Jurkat, Clone E6-1 (cell line): Measurements from ENCODE around the gene CCZ1. TPM values are rescaled to one million over a fixed set of nuclear protein-coding genes. Genes with fewer than 3 reads are reported as not detected.
"Not testable (repeated sequence)": the region's sequence is repeated elsewhere in the genome, so short reads cannot be mapped to it uniquely, and the experiment has no call there.

Experiments used
- DNase-seq: peaks from one replicate; pipeline ENCODE4 v3.0.0-alpha.2; 2011; ENCODE audit warnings: low read depth, low spot score
- H3K4me3 ChIP-seq: 2 replicates; pipeline ENCODE4 v1.5.1; 2011; ENCODE audit warnings: mild to moderate bottlenecking, low read length, control low read depth, moderate library complexity
- polyA plus RNA-seq: library from polyadenylated mRNA; unstranded; fragments of >200 nt; gene quantifications from one replicate; pipeline ENCODE4 v1.2.1, GENCODE V29; 2012; ENCODE audit warnings: missing spikeins; ENCODE audit not compliant: insufficient read length, insufficient read depth

The CCZ1 gene
- polyA plus RNA-seq = 130 TPM

DNA sequence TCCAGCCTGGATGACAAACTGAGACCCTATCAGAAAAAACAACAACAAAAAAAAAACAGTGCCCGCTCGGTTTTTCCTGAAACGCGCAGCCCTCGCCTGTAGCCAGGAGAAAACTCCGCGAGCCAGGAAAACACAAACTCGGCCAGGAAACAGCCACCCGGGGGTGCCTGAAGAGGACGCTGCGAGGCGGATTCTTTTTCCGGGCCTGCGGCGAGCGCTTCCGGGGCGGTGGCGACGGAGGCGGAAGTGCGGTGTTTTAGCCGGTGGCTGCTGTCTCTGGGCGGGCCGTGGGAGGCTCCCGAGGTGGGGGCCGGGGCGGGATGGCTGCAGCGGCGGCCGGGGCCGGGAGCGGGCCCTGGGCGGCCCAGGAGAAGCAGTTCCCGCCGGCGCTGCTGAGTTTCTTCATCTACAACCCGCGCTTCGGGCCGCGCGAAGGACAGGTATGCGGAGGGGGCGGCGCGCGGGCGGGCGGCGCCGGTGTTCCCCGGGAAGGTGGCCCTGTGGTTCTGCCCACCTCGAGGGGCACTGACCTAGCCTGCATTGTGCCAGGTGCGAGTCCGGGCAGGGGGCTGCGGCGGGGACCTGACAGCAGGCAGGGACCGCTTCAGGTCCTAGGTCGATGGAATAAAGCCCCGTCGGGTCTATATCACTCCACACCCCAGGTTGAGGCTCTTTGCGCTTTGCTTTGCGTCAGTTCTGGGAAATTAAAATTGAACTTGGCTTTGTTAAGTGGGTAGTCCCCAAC lies at the start of gene CCZ1:
TSS of gene CCZ1 (plus strand) at position 254 of the 745 bp plus-strand sequence. CDS start at position 321, 67 bp downstream.
- peak within 1 kb of the TSS; percentile 44 for H3K4me3 ChIP-seq
- DNase-seq = peak; percentile 46

DNA sequence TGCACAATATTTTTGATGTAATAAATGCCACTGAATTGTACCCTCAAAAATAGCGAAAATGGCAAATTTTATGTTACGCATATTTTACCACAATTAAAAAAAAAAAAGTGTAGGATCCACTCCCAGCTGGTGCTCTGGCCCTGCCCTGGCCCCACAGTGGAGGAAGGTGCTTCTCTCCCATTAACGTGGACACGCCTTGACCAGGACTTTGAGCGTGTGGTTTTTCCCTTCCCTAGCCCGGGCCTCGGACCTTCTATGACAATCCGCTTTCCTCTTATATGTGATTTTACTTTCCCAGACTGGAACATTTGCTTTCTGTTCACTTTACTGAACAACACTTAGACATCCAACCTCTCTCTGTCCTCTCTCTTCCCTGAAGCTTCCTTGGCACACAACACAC lies 47.6 kb upstream of the CCZ1 start:
- DNase-seq = no peak
- H3K4me3 ChIP-seq = no peak overlapping the region

DNA sequence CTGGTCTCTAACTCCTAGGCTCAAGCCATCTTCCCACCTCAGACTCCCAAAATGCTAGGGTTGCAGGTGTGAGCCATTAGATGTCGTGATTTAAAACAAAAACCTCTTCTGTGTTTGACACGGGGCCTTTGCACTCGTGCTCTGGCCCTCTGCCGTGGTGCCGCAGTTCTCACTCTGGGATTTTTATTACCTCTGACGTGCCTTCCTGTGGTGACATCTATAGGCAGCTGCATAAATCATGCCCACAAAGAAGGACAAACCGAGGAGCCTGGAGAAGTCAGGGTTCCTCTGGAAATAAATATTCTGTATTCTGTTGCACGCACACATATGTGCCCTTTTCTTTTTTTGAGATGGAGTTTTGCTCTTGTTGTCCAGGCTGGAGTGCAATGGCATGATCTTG lies 43.8 kb upstream of the CCZ1 start:
- DNase-seq = no peak
- no peak overlapping the region for H3K4me3 ChIP-seq

DNA sequence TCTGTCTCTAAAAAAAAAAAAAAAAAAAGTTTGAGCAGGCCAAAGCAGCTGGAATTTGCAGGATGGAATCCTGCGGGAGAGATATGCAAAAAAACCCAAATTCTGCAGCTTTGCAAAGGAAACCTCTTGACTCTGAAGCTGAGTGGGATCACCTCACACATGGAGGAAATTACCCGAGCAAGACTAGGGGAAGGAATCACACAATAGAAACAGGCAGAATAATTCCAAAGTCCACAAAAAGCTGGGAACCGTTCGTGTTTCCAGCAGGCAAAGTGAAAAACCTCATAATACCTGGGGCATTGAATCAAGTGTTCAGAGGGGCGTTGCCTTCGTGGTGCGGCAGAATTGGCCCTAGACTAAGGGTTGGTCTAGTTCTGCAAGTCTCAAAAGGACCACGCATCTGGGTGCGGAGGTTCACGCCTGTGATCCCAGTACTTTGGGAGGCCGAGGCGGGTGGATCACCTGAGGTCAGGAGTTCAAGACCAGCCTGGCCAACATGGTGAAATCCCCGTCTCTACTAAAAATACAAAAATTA lies 41.4 kb upstream of the CCZ1 start:
- not testable (repeated sequence) for DNase-seq, H3K4me3 ChIP-seq

DNA sequence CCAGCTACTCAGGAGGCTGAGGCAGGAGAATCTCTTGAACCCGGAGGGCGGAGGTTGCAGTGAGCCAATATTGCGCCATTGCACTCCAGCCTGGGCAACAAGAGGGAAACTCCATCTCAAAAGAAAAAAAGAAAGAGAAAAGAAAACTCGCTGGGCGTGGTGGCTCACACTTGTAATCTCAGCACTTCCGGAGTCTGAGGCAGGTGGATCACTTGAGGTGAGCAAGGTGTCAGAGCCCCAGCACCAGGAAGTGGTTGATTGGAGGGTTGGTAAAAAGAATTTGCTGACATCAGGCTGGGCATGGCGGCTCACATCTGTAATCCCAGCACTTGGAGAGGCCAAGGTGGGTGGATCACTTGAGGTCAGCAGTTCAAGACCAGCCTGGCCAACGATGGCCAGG lies 40.0 kb upstream of the CCZ1 start:
- not testable (repeated sequence) for H3K4me3 ChIP-seq
- peak; percentile 20 for DNase-seq

DNA sequence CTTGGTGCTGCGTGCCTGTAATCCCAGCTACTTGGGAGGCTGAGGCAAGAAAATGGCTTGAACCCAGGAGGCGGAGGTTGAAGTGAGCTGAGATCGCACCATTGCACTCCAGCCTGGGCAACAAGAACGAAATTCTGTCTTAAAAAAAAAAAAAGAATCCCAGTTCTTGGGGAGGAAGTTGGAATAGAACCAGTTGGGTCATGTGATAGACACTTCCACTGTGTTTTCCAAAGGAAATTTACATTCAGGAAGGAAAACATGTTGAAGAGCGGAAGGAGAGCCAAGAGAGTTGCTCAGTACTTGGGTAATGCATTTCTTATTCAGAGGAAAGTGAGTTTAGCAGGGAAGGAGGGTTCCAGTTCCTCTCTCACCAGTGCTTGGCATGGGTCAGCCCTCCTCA lies 37.3 kb upstream of the CCZ1 start:
- H3K4me3 ChIP-seq, DNase-seq: not testable (repeated sequence)

DNA sequence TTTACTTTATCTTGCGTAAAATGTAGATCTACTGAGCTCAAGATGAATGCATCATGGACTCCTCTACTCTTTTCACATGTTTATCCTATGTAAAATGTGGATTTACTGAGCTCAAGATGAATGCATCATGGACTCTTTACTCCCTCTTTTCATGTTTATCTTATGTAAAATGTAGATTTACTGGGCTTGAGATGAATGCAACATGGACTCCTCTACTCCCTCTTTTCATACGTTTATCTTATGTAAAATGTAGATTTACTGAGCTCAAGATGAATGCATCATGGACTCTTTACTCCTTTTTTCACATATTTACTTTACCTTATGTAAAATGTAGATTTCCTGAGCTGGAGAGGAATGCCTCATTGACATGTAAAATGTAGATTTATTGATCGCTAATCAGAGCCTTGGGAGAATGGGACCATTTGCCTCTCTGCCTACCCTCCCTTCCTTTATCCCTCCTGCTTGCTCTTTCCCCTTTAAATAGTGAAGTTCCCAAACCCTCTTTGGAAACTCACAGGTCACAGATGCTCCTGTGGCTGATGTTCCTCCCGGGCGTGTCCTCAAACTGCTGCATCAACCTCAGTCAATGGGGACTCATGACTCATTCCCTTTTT lies 35.7 kb upstream of the CCZ1 start:
- H3K4me3 ChIP-seq, DNase-seq: not testable (repeated sequence)

DNA sequence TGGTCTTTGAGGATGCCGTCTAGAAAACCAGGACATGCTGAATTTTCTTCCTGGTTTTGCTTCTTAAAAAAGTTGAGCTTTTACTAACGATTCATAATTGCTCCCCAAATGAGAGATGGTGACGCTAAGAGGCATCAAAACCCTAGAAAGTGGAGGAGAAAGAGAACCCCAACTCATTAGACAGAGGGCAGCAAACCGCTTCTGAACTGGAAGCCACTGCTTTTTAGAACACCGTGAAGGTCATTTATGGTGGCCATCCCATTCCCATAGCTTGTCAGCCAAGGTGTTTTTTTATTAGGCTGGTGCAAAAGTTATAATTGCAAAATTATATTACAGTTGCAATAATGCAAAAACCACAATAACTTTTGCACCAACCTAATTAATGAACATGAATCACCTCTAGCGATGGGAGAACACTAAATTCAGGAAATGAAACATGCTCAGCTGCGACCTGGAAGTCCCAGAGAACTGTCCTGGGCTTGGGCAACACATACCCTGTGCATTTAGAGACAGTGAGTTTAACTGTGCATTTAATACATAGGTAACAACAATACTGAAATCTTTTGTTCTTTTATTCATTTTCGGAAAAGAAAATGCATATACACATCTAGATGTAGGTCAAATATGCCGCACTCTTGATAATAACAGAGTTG lies 33.1 kb upstream of the CCZ1 start:
- not testable (repeated sequence) for H3K4me3 ChIP-seq, DNase-seq

DNA sequence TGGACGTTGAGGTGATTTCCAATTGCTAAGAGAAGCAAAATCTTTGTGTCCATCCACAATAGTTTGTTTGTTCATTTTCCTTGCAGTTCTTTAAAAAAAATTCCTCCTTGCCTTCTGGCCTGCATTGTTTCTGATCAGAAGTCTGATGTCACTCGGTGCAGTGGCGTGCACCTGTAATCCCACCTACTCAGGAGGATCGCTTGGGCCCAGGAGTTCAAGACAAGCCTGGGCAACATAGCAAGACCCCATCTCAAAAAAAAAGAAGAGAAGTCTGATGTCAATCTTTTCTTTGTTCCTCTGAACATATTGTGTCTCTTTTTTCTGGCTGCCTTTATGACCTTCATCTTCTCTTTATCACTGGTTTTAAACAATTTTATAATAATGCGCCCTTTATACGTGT lies 31.5 kb upstream of the CCZ1 start:
- DNase-seq = no peak
- no peak overlapping the region for H3K4me3 ChIP-seq

DNA sequence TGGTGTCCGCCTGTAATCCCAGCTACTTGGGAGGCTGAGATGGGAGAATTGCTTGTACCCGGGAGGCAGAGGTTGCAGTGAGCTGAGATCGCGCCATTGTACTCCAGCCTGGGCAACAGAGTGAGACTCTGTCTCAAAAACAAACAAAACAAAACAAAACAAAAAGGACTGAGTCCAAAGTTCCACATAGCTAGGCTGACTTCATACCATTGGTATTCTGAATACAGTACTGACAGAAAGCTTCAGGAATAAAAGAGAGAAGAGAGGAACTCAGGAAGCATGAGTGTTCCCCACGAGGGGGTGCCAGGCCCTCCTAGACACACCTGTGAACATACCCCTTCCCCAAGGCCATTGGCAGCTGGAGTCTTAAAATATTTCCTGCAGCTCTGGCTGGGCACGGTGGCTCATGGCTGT lies 29.6 kb upstream of the CCZ1 start:
- DNase-seq = not testable (repeated sequence)

DNA sequence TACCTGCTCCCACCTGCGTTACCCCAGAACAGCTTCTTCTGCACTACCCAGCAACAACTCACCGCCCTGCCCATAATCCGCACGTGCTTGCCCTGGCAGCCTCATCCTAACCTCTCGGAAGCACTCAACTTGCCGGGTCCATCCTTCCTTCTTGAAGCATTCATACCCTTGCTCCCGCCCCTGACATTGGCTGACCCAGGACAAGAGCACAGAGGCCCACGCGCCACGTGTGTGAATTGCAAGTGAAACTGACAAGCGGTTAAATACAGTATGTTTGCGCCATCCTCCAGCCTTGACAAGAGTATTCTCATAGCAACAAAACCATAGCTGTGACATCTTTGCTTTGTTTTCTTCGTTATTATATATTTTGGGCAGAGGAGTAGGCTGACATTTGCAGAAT lies 28.8 kb upstream of the CCZ1 start:
- H3K4me3 ChIP-seq = no peak overlapping the region
- no peak for DNase-seq

More for the DNA sequence above, 29.6 kb upstream of the CCZ1 start:
- H3K4me3 ChIP-seq = not testable (repeated sequence)

DNA sequence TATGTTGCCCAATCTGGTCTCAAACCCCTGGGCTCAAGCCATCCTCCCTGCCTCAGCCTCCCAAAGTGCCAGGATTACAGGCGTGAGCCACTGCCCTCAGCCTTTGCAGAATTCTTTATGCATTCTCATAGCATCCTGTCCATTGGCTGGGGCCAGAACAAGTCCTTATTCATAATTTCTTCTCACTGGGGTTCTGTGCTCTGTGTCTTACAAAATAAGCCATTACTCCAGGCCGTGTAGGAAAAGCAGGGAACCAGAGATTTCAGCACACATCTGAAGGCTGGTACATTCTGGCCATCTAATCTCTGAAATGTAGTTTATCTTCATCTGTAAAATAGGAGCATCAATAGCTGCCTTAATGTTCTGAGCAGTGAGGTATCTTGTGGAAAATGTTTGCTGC lies 28.2 kb upstream of the CCZ1 start:
- no peak for DNase-seq
- H3K4me3 ChIP-seq = no peak overlapping the region

DNA sequence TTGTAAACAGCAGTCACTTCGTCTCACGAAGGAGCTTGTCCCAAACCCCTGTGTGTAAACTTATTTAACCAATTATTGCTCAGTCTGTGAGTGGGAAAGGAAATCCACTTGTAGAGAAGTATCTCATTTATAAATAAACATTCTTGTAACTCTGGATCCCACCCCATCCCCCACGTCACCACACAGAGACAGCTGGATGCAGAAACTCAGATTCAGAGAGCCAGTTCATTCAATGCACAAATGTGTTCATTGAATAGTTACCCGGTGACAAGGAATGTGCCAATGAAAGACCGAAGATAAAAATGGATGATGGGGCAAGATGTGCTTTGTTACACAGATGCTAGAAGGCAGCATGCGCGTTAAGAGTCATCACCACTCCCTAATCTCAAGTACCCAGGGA lies 26.2 kb upstream of the CCZ1 start:
- no peak for DNase-seq
- no peak overlapping the region for H3K4me3 ChIP-seq

DNA sequence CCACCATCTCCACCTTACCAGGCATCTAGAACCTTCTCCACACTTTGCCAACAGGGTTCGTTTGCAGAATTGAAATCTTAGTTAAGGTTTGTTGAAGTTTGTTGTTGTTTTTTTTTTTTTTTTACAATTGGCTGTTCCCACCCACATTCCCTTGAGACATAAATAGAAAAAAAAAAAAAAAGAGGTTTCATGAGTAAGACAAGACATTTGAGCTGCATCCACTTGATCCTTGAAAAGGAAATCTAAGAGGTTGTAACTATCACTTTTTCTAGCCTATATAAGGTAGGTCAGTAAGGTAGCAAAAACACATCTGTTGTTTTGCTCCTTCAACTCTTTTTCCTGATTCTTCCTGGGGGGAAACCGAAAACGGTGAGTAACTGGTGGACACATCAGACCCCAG lies 18.9 kb upstream of the CCZ1 start:
- not testable (repeated sequence) for H3K4me3 ChIP-seq, DNase-seq

DNA sequence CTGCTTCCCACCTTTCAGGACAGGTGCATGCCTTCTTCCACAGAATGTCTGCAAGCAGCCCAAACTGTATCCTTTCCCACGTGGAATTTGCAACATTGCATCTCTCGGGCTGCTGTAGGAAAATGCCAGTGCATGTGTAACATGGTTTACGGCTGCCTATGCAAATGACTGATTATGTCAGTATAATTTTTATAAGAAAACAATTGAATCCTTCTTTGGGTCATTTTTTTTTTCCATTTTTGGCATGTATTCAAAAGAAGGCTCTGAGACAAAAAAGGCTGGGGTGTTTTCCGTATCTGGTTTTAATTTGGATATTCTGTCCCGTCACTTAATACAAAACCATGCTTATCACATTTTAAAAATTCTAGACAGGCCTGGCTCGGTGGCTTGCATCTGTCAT lies 18.4 kb upstream of the CCZ1 start:
- H3K4me3 ChIP-seq, DNase-seq: not testable (repeated sequence)

DNA sequence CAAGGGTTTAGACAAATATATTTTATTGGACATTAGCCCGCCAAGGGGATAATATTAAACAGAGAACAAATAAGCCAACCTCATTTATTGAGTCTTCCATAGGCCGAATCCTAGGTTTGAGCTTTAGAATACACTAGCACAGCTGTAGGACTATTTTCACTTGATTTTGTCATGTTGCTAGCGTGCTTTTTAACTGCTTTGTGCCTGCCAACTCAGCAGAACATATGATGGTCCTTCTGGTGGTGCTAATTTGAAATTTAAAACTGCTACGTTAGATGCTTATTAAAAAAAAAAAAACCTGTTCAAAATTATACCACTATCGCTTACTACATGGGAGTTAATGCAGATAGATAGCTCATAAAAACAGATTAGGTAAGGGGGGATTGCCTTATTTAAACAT lies 14.1 kb upstream of the CCZ1 start:
- DNase-seq = not testable (repeated sequence)

DNA sequence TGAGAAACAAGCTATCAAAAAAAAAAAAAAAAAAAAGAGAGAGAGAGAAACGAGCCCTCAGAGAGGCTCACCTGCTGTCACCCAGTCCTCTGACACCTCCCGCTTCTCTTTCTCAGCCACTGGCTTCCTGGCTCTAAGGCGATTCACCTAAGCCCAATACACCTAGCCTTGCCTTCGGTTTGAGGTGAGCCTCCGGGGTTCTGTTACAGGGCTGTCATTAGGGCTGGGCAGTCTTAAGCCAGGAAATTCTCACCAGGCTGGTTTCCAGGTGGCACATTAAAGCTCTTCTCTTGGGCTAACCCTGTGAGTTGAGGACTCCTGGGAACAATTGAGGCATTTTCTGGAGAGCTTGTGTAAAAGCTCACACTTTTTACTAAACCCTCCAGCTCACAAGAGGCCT lies 10.5 kb upstream of the CCZ1 start:
- DNase-seq, H3K4me3 ChIP-seq: not testable (repeated sequence)

More for the DNA sequence above, 14.1 kb upstream of the CCZ1 start:
- not testable (repeated sequence) for H3K4me3 ChIP-seq

DNA sequence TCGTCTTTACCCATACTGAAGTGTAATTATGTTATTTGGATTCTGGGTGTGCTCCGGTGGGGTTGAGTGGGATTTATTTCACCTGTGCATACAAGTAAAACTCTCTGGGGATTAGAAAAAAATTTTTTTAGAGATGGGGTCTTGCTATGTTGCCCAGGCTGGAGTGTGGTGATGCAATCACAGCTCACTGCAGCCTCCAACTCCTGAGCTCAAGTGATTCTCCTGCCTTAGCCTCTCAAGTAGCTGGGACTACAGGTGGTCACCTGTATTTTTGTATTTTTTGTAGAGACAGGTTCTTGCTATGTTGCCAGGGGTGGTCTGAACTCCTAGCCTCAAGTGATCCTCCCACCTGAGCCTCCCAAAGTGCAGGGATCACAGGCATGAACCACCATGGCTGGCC lies 8.3 kb upstream of the CCZ1 start:
- DNase-seq, H3K4me3 ChIP-seq: not testable (repeated sequence)

DNA sequence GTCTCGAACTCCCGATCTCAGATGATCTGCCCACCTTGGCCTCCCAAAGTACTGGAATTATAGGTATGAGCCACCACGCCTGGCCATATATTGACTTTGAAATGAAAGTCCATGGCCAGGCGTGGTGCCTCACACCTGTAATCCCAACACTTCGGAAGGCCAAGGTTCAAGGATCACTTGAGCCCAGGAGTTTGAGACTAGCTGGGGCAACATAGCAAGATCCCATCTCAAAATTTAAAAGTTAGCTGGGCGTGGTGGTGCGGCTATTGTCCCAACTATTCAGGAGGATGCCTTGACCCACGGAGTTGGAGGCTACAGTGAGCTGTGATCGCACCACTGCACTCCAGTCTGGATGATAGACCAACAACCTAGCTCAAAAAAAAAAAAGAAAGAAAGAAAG lies 6.0 kb upstream of the CCZ1 start:
- DNase-seq = no peak
- H3K4me3 ChIP-seq = no peak overlapping the region

DNA sequence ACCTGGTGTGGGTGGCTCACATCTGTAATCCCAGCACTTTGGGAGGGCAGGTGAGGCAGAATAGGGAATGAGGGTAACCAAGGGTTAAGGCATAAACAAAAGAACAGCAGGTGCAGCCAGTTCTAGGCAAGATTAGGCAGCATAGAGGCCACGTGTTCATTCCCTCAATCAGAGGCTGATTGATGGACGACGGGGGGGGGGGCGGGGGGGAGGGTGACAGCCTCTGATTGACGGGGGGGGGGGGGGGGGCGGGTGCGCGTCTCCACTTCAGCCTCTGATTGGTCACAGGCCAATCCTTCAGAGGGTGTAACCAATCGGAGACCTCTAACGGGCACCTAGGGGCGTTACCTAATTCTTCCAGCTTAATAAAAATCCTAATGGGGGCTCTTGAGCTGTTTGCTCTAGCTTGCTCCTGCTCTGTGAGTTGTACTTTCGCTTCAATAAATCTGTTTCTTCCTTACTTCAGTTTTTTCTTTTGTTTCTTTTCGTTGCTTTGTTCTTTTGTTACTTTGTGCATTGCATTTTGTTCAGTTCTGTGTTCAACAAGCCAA lies 1.1 kb upstream of the CCZ1 start:
- H3K4me3 ChIP-seq, DNase-seq: not testable (repeated sequence)
